ENCODE measurements around the gene KIAA0408.

GRCh38 chr6:127451388-127451787, 7.8 kb downstream of the KIAA0408 start:
- TF ChIP-seq CTCF (IDR thresholded peaks at IDR 0.05) (no peak), POLR2A (IDR thresholded peaks at IDR 0.05) (no peak)

All from testis (tissue), 2 donors.